Stimulated activated effector memory CD8-positive, alpha-beta T cell treated with anti-CD3 and anti-CD28 coated beads, Interleukin-12 subunit alpha, Interleukin-12 subunit beta, amount 100 ng/mL, for 72 hours (primary cell): Measurements from ENCODE around the gene SSBP4.
A peak's percentile ranks its signal among the peaks of the same experiment; 100 is the strongest.
"Not testable (repeated sequence)": the region's sequence is repeated elsewhere in the genome, so short reads cannot be mapped to it uniquely, and the experiment has no call there.

Source experiments
- ATAC-seq: fragments of 150-1000 bp; cut with Tn5 transposase; 2 replicates; pipeline ENCODE4 v1.10.0; 2021
- DNase-seq, 2 donors: peaks; one replicate each; pipeline ENCODE4 v3.0.0; 2021 to 2022; ENCODE audit warnings: low spot score in 2 of 2
- H3K27ac Mint-ChIP-seq: one replicate; pipeline ENCODE4 v1.8.0; 2022; ENCODE audit warnings: mild to moderate bottlenecking, mixed read lengths
- H3K36me3 Mint-ChIP-seq: one replicate; pipeline ENCODE4 v1.8.0; 2022; ENCODE audit warnings: mild to moderate bottlenecking, mixed read lengths
- H3K4me1 Mint-ChIP-seq: one replicate; pipeline ENCODE4 v1.8.0; 2022; ENCODE audit warnings: mixed read lengths
- H3K4me3 Mint-ChIP-seq: one replicate; pipeline ENCODE4 v1.8.0; 2022; ENCODE audit warnings: mild to moderate bottlenecking, mixed read lengths
- H3K9me3 Mint-ChIP-seq: one replicate; pipeline ENCODE4 v1.8.0; 2022; ENCODE audit warnings: mixed read lengths

The SSBP4 gene

GRCh38 chr19:18389726-18390064, 29.5 kb upstream of the SSBP4 start:
- DNase-seq (no peak), ATAC-seq (no peak)
- peak overlapping the region; percentile 64 for H3K4me3 Mint-ChIP-seq
- H3K36me3 Mint-ChIP-seq: no peaks in the 10 kb centered on the region
- H3K9me3 Mint-ChIP-seq: no peaks in the 10 kb centered on the region
- H3K27ac Mint-ChIP-seq: peak overlapping the region; percentile 38
- H3K4me1 Mint-ChIP-seq: peaks cover 15% of the 10 kb centered on the region

GRCh38 chr19:18390065-18390907, 28.9 kb upstream of the SSBP4 start:
- peak overlapping the region; percentile 64 for H3K4me3 Mint-ChIP-seq
- peaks cover 15% of the 10 kb centered on the region for H3K4me1 Mint-ChIP-seq
- no peak for DNase-seq
- no peak for ATAC-seq
- H3K36me3 Mint-ChIP-seq: no peaks in the 10 kb centered on the region
- H3K27ac Mint-ChIP-seq: peak overlapping the region; percentile 38
- H3K9me3 Mint-ChIP-seq: no peaks in the 10 kb centered on the region

- H3K27ac Mint-ChIP-seq: no peak overlapping the region
Observed at GRCh38 chr19:18391509-18392075, 27.6 kb upstream of the SSBP4 start.

GRCh38 chr19:18392417-18392816, 26.8 kb upstream of the SSBP4 start:
- H3K4me1 Mint-ChIP-seq: peaks cover 13% of the 10 kb centered on the region
- ATAC-seq (no peak), DNase-seq (no peak)
- no peaks in the 10 kb centered on the region for H3K36me3 Mint-ChIP-seq
- no peak overlapping the region for H3K4me3 Mint-ChIP-seq
- H3K27ac Mint-ChIP-seq: no peak overlapping the region
- H3K9me3 Mint-ChIP-seq: no peaks in the 10 kb centered on the region

More at GRCh38 chr19:18391509-18392075, 27.6 kb upstream of the SSBP4 start:
- no peaks in the 10 kb centered on the region for H3K36me3 Mint-ChIP-seq
- DNase-seq (no peak), ATAC-seq (no peak)
- no peak overlapping the region for H3K4me3 Mint-ChIP-seq
- H3K4me1 Mint-ChIP-seq: peaks cover 15% of the 10 kb centered on the region
- H3K9me3 Mint-ChIP-seq: no peaks in the 10 kb centered on the region

- H3K27ac Mint-ChIP-seq: no peak overlapping the region
Observed at GRCh38 chr19:18392926-18393325, 26.3 kb upstream of the SSBP4 start.

GRCh38 chr19:18393836-18394235, 25.4 kb upstream of the SSBP4 start:
- DNase-seq (no peak), ATAC-seq (no peak)
- Mint-ChIP-seq H3K4me1 (peaks cover 7% of the 10 kb centered on the region), H3K9me3 (no peaks in the 10 kb centered on the region), H3K36me3 (no peaks in the 10 kb centered on the region), H3K27ac (no peak overlapping the region), H3K4me3 (no peak overlapping the region)

More at GRCh38 chr19:18392926-18393325, 26.3 kb upstream of the SSBP4 start:
- ATAC-seq (no peak), DNase-seq (no peak)
- no peaks in the 10 kb centered on the region for H3K36me3 Mint-ChIP-seq
- H3K4me3 Mint-ChIP-seq: no peak overlapping the region
- H3K4me1 Mint-ChIP-seq: peaks cover 8% of the 10 kb centered on the region
- H3K9me3 Mint-ChIP-seq: no peaks in the 10 kb centered on the region

GRCh38 chr19:18396471-18397241, 22.5 kb upstream of the SSBP4 start:
- H3K9me3 Mint-ChIP-seq: no peaks in the 10 kb centered on the region
- H3K4me1 Mint-ChIP-seq: peaks cover 3% of the 10 kb centered on the region
- H3K36me3 Mint-ChIP-seq: no peaks in the 10 kb centered on the region
- H3K4me3 Mint-ChIP-seq: no peak overlapping the region
- no peak overlapping the region for H3K27ac Mint-ChIP-seq
- DNase-seq (no peak), ATAC-seq (no peak)

GRCh38 chr19:18397242-18398202, 21.7 kb upstream of the SSBP4 start, which contains the start of gene LRRC25:
Gene LRRC25, minus strand, starts transcription at chr19:18397622. Its CDS starts 659 bp downstream, at chr19:18396963.
- Mint-ChIP-seq H3K36me3 (no peaks in the 10 kb centered on the region), H3K4me3 (no peak within 1 kb of the TSS)

GRCh38 chr19:18399008-18399407, 20.2 kb upstream of the SSBP4 start:
- Mint-ChIP-seq H3K4me3 (no peak overlapping the region), H3K4me1 (peaks cover 6% of the 10 kb centered on the region), H3K27ac (no peak overlapping the region), H3K36me3 (no peaks in the 10 kb centered on the region), H3K9me3 (no peaks in the 10 kb centered on the region)
- no peak for DNase-seq
- no peak for ATAC-seq

More at GRCh38 chr19:18397242-18398202, 21.7 kb upstream of the SSBP4 start, which contains the start of gene LRRC25:
- DNase-seq: no peak
- peak; percentile 48 for ATAC-seq
- H3K27ac Mint-ChIP-seq: peak within 1 kb of the TSS; percentile 27
- H3K9me3 Mint-ChIP-seq: no peaks in the 10 kb centered on the region
- H3K4me1 Mint-ChIP-seq: peaks cover 6% of the 10 kb centered on the region

GRCh38 chr19:18401580-18402112, 17.6 kb upstream of the SSBP4 start:
- Mint-ChIP-seq H3K36me3 (no peaks in the 10 kb centered on the region), H3K4me3 (no peak overlapping the region), H3K27ac (peak overlapping the region; percentile 56), H3K9me3 (no peaks in the 10 kb centered on the region), H3K4me1 (peaks cover 6% of the 10 kb centered on the region)
- no peak for DNase-seq
- no peak for ATAC-seq

GRCh38 chr19:18402455-18403248, 16.5 kb upstream of the SSBP4 start:
- not testable (repeated sequence) for DNase-seq, H3K9me3 Mint-ChIP-seq, H3K36me3 Mint-ChIP-seq, H3K27ac Mint-ChIP-seq, ATAC-seq, H3K4me1 Mint-ChIP-seq, H3K4me3 Mint-ChIP-seq

- H3K4me1 Mint-ChIP-seq: peaks cover 11% of the 10 kb centered on the region
- ATAC-seq, H3K27ac Mint-ChIP-seq, H3K36me3 Mint-ChIP-seq, H3K4me3 Mint-ChIP-seq, DNase-seq, H3K9me3 Mint-ChIP-seq: not testable (repeated sequence)
Observed at GRCh38 chr19:18405754-18406153, 13.4 kb upstream of the SSBP4 start.

- Mint-ChIP-seq H3K9me3 (no peaks in the 10 kb centered on the region), H3K36me3 (no peaks in the 10 kb centered on the region), H3K4me1 (peaks cover 8% of the 10 kb centered on the region), H3K4me3 (no peak overlapping the region), H3K27ac (no peak overlapping the region)
- no peak for ATAC-seq
- DNase-seq: no peak
Observed at GRCh38 chr19:18406749-18407148, 12.4 kb upstream of the SSBP4 start.

- H3K4me1 Mint-ChIP-seq: peaks cover 7% of the 10 kb centered on the region
- DNase-seq: no peak
- H3K9me3 Mint-ChIP-seq: no peaks in the 10 kb centered on the region
- no peak overlapping the region for H3K4me3 Mint-ChIP-seq
- H3K36me3 Mint-ChIP-seq: no peaks in the 10 kb centered on the region
- peak; percentile 62 for ATAC-seq
- no peak overlapping the region for H3K27ac Mint-ChIP-seq
Observed at GRCh38 chr19:18408053-18408476, 11.1 kb upstream of the SSBP4 start.
